ENCODE data around the gene TMEM209.
"Not testable (repeated sequence)": the region's sequence is repeated elsewhere in the genome, so short reads cannot be mapped to it uniquely, and the experiment has no call there.

TMEM209 gene

GRCh38 chr7:130197094-130197493 is 8.1 kb downstream of the TMEM209 start:
- no peaks in the 10 kb centered on the region for H3K27me3 ChIP-seq
- no peak overlapping the region for H3K4me3 ChIP-seq (ENCODE audit: low read depth in 1 of 2, low read length in 1 of 2)
- no peak overlapping the region for H3K27ac ChIP-seq
- peaks cover 38% of the 10 kb centered on the region for H3K36me3 ChIP-seq
- no peaks in the 10 kb centered on the region for H3K4me1 ChIP-seq (ENCODE audit: control insufficient read depth in 1 of 2, insufficient read depth in 1 of 2, low read depth in 1 of 2, low read length in 1 of 2)
- no peak for TF ChIP-seq CTCF (IDR thresholded peaks at IDR 0.05)
- H3K9me3 ChIP-seq = no peaks in the 10 kb centered on the region

GRCh38 chr7:130196476-130196875 is 8.7 kb downstream of the TMEM209 start:
- Histone ChIP-seq H3K27me3 (no peaks in the 10 kb centered on the region), H3K9me3 (no peaks in the 10 kb centered on the region), H3K4me3 (ENCODE audit: low read depth in 1 of 2, low read length in 1 of 2) (no peak overlapping the region), H3K36me3 (peaks cover 37% of the 10 kb centered on the region), H3K27ac (no peak overlapping the region), H3K4me1 (ENCODE audit: control insufficient read depth in 1 of 2, insufficient read depth in 1 of 2, low read depth in 1 of 2, low read length in 1 of 2) (no peaks in the 10 kb centered on the region)
- no peak for TF ChIP-seq CTCF (IDR thresholded peaks at IDR 0.05)

- Histone ChIP-seq H3K9me3 (no peaks in the 10 kb centered on the region), H3K4me3 (ENCODE audit: low read depth in 1 of 2, low read length in 1 of 2) (no peak overlapping the region), H3K4me1 (ENCODE audit: control insufficient read depth in 1 of 2, insufficient read depth in 1 of 2, low read depth in 1 of 2, low read length in 1 of 2) (no peaks in the 10 kb centered on the region), H3K27me3 (no peaks in the 10 kb centered on the region), H3K27ac (no peak overlapping the region), H3K36me3 (peaks cover 30% of the 10 kb centered on the region)
- no peak for TF ChIP-seq CTCF (IDR thresholded peaks at IDR 0.05)
Measured at GRCh38 chr7:130195396-130195795, 9.8 kb downstream of the TMEM209 start.

- Histone ChIP-seq H3K4me3 (ENCODE audit: low read depth in 1 of 2, low read length in 1 of 2) (no peak overlapping the region), H3K27ac (no peak overlapping the region), H3K36me3 (peaks cover 29% of the 10 kb centered on the region), H3K4me1 (ENCODE audit: control insufficient read depth in 1 of 2, insufficient read depth in 1 of 2, low read depth in 1 of 2, low read length in 1 of 2) (no peaks in the 10 kb centered on the region), H3K27me3 (no peaks in the 10 kb centered on the region), H3K9me3 (no peaks in the 10 kb centered on the region)
- no peak for TF ChIP-seq CTCF (IDR thresholded peaks at IDR 0.05)
Measured at GRCh38 chr7:130191791-130192190, 13.4 kb downstream of the TMEM209 start.

- no peak overlapping the region for H3K27ac ChIP-seq
- no peaks in the 10 kb centered on the region for H3K4me1 ChIP-seq (ENCODE audit: control insufficient read depth in 1 of 2, insufficient read depth in 1 of 2, low read depth in 1 of 2, low read length in 1 of 2)
- H3K36me3 ChIP-seq = peaks cover 37% of the 10 kb centered on the region
- no peaks in the 10 kb centered on the region for H3K9me3 ChIP-seq
- H3K4me3 ChIP-seq (ENCODE audit: low read depth in 1 of 2, low read length in 1 of 2) = no peak overlapping the region
- H3K27me3 ChIP-seq = no peaks in the 10 kb centered on the region
- TF ChIP-seq CTCF (IDR thresholded peaks at IDR 0.05) = no peak
Measured at GRCh38 chr7:130189343-130189742, 15.9 kb downstream of the TMEM209 start.

GRCh38 chr7:130187360-130187759 is 17.8 kb downstream of the TMEM209 start:
- TF ChIP-seq CTCF (IDR thresholded peaks at IDR 0.05) = no peak
- Histone ChIP-seq H3K27me3 (no peaks in the 10 kb centered on the region), H3K4me3 (ENCODE audit: low read depth in 1 of 2, low read length in 1 of 2) (no peak overlapping the region), H3K9me3 (no peaks in the 10 kb centered on the region), H3K27ac (no peak overlapping the region), H3K4me1 (ENCODE audit: control insufficient read depth in 1 of 2, insufficient read depth in 1 of 2, low read depth in 1 of 2, low read length in 1 of 2) (no peaks in the 10 kb centered on the region), H3K36me3 (peaks cover 45% of the 10 kb centered on the region)

GRCh38 chr7:130184349-130184748 is 20.9 kb downstream of the TMEM209 start:
- H3K4me1 ChIP-seq (ENCODE audit: control insufficient read depth in 1 of 2, insufficient read depth in 1 of 2, low read depth in 1 of 2, low read length in 1 of 2); H3K27me3 ChIP-seq; H3K9me3 ChIP-seq; H3K27ac ChIP-seq; H3K4me3 ChIP-seq (ENCODE audit: low read depth in 1 of 2, low read length in 1 of 2): not testable (repeated sequence)
- H3K36me3 ChIP-seq = peaks cover 47% of the 10 kb centered on the region
